ENCODE measurements around the gene CD300LD. TPM values are rescaled to one million over a fixed set of nuclear protein-coding genes. Genes with fewer than 3 reads are reported as not detected.

CD300LD gene
- total RNA-seq, 1 donor from 2014 or later = not detected

- no peak for TF ChIP-seq CTCF (IDR thresholded peaks at IDR 0.05)
- Mint-ChIP-seq H3K27ac (ENCODE audit: unreplicated experiment) (no peak overlapping the region), H3K4me1 (ENCODE audit: unreplicated experiment) (peaks cover 9% of the 10 kb centered on the region), H3K36me3 (ENCODE audit: unreplicated experiment) (no peaks in the 10 kb centered on the region), H3K9me3 (ENCODE audit: unreplicated experiment) (no peaks in the 10 kb centered on the region), H3K27me3 (ENCODE audit: unreplicated experiment) (peaks cover 11% of the 10 kb centered on the region), H3K4me3 (ENCODE audit: unreplicated experiment) (no peak overlapping the region)
- DNase-seq (ENCODE audit: extremely low spot score, unreplicated experiment) = no peak
Observed at GRCh38 chr17:74606050-74606449, 14.0 kb upstream of the CD300LD start.

- Mint-ChIP-seq H3K27me3 (ENCODE audit: unreplicated experiment) (peaks cover 14% of the 10 kb centered on the region), H3K4me1 (ENCODE audit: unreplicated experiment) (peaks cover 9% of the 10 kb centered on the region), H3K4me3 (ENCODE audit: unreplicated experiment) (no peak overlapping the region), H3K9me3 (ENCODE audit: unreplicated experiment) (no peaks in the 10 kb centered on the region), H3K36me3 (ENCODE audit: unreplicated experiment) (no peaks in the 10 kb centered on the region), H3K27ac (ENCODE audit: unreplicated experiment) (no peak overlapping the region)
- no peak for DNase-seq (ENCODE audit: extremely low spot score, unreplicated experiment)
- no peak for TF ChIP-seq CTCF (IDR thresholded peaks at IDR 0.05)
Observed at GRCh38 chr17:74605361-74605760, 13.3 kb upstream of the CD300LD start.

- DNase-seq (ENCODE audit: extremely low spot score, unreplicated experiment) = no peak
- no peaks in the 10 kb centered on the region for H3K36me3 Mint-ChIP-seq (ENCODE audit: unreplicated experiment)
- peaks cover 9% of the 10 kb centered on the region for H3K4me1 Mint-ChIP-seq (ENCODE audit: unreplicated experiment)
- H3K9me3 Mint-ChIP-seq (ENCODE audit: unreplicated experiment) = no peaks in the 10 kb centered on the region
- TF ChIP-seq CTCF (IDR thresholded peaks at IDR 0.05) = no peak
- no peak overlapping the region for H3K27ac Mint-ChIP-seq (ENCODE audit: unreplicated experiment)
- H3K4me3 Mint-ChIP-seq (ENCODE audit: unreplicated experiment) = no peak overlapping the region
- H3K27me3 Mint-ChIP-seq (ENCODE audit: unreplicated experiment) = peaks cover 16% of the 10 kb centered on the region
Observed at GRCh38 chr17:74604761-74605160, 12.7 kb upstream of the CD300LD start.

DNA sequence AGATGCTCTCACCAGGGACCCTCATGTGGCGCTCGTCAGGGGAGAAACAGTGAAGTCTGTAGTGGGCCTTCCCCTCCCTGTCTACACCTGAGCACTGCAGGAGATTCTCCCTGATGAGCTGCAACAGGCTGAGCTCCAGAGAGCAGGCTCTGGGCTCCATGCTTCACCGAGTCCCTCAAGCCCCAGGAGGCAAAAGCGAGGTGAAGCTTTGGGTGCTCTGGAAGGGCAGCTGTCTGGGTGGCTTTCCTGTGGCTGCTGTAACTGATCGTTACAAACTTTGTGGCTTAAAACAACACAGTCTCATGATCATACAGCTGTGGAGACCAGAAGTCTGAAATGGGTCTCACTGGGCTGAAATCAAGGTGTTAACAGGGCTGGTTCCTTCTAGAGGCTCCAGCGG is 12.1 kb upstream of the CD300LD start:
- Mint-ChIP-seq H3K4me1 (ENCODE audit: unreplicated experiment) (peaks cover 9% of the 10 kb centered on the region), H3K36me3 (ENCODE audit: unreplicated experiment) (no peaks in the 10 kb centered on the region), H3K9me3 (ENCODE audit: unreplicated experiment) (no peaks in the 10 kb centered on the region), H3K27ac (ENCODE audit: unreplicated experiment) (no peak overlapping the region), H3K27me3 (ENCODE audit: unreplicated experiment) (peaks cover 20% of the 10 kb centered on the region), H3K4me3 (ENCODE audit: unreplicated experiment) (no peak overlapping the region)
- no peak for TF ChIP-seq CTCF (IDR thresholded peaks at IDR 0.05)
- no peak for DNase-seq (ENCODE audit: extremely low spot score, unreplicated experiment)

DNA sequence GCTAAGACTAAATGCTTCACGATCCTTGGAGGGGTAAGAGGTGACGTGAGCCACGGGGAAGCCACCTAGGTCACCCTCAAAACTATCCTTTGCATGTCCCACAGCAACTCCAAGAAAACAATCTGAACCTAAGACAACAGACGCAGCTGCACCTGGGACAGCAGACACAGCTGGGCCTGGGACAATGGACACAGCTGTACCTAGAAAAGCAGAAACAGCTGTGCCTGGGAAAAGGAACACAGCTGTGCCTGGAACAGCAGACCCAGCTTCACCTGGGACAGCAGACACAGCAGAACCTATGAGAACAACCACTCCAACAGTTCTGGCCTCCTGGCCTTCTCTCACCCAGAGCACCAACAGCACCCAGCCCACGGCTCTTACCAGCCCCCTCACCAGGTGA is 11.7 kb upstream of the CD300LD start:
- peaks cover 9% of the 10 kb centered on the region for H3K4me1 Mint-ChIP-seq (ENCODE audit: unreplicated experiment)
- no peaks in the 10 kb centered on the region for H3K9me3 Mint-ChIP-seq (ENCODE audit: unreplicated experiment)
- H3K4me3 Mint-ChIP-seq (ENCODE audit: unreplicated experiment) = no peak overlapping the region
- peaks cover 22% of the 10 kb centered on the region for H3K27me3 Mint-ChIP-seq (ENCODE audit: unreplicated experiment)
- TF ChIP-seq CTCF (IDR thresholded peaks at IDR 0.05) = no peak
- H3K36me3 Mint-ChIP-seq (ENCODE audit: unreplicated experiment) = no peaks in the 10 kb centered on the region
- no peak for DNase-seq (ENCODE audit: extremely low spot score, unreplicated experiment)
- no peak overlapping the region for H3K27ac Mint-ChIP-seq (ENCODE audit: unreplicated experiment)
